ENCODE data around the gene SUMF1. TPM values are rescaled to one million over a fixed set of nuclear protein-coding genes. Genes with fewer than 3 reads are reported as not detected.

The SUMF1 gene
- total RNA-seq, 1 donor, result 94.5 TPM

DNA sequence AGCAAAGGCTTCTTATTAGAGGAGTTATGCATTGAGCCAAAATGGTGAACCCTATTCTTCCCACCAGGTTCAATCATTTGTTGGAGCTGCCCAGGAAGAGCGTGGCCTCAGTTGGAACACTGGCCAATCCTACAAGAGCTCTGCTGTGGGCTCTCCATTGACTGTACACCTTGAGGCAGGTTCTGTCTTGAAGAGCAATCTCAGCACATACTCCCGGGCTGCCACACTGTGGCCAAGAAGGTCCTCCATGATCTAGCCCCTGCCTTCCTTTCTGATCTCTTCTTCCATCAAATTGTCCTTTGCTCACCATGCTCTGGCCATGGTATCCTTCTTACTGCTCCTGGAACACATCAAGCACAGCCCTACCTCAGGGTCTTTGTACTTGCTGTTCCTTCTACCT is 5.7 kb upstream of the SUMF1 start:
- no peaks in the 10 kb centered on the region for H3K9me3 ChIP-seq (ENCODE audit: low read depth, low read length)
- H4K20me1 ChIP-seq (ENCODE audit: insufficient read depth, low read length), result no peaks in the 10 kb centered on the region
- no peak overlapping the region for H2AFZ ChIP-seq (ENCODE audit: low read length)
- no peak for DNase-seq (ENCODE audit: insufficient read length, low spot score, missing footprints)
- peaks cover 9% of the 10 kb centered on the region for H3K4me1 ChIP-seq (ENCODE audit: insufficient read depth, low read length)
- no peak for TF ChIP-seq CTCF (IDR thresholded peaks at IDR 0.05; ENCODE audit: extremely low read depth, low read depth, low read length)
- no peaks in the 10 kb centered on the region for H3K79me2 ChIP-seq (ENCODE audit: insufficient read depth, low read length)
- H3K27me3 ChIP-seq (ENCODE audit: insufficient read depth, low read length), result peaks cover 28% of the 10 kb centered on the region
- H3K4me2 ChIP-seq (ENCODE audit: insufficient read depth, low read length), result no peak overlapping the region
- H3K4me3 ChIP-seq (ENCODE audit: insufficient read depth, low read length), result no peak overlapping the region
- H3K36me3 ChIP-seq (ENCODE audit: insufficient read depth, low read length), result no peaks in the 10 kb centered on the region
- H3K27ac ChIP-seq (ENCODE audit: low read depth, low read length), result no peak overlapping the region

DNA sequence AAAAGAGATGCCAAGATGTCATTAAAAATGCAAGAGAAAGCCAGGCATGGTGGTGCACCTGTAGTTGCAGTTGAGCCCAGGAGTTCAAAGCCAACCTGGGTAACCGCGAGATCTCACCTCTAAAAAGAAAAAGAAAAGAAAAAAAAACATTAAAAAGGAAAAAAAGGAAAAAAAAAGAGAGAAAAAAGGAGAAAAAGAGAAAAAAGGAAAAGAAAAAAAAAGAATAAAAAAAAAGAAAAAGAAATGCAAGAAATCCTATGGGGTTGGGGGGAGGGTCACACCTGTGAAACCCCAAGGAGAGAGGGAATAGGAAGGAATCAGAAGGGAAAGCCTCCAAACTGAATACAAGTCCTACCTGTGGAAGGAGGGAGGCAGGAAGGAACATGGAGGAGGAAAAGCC is 5.2 kb upstream of the SUMF1 start:
- H3K27ac ChIP-seq (ENCODE audit: low read depth, low read length), result no peak overlapping the region
- no peak for TF ChIP-seq CTCF (IDR thresholded peaks at IDR 0.05; ENCODE audit: extremely low read depth, low read depth, low read length)
- H2AFZ ChIP-seq (ENCODE audit: low read length), result no peak overlapping the region
- no peak for DNase-seq (ENCODE audit: insufficient read length, low spot score, missing footprints)
- H3K4me2 ChIP-seq (ENCODE audit: insufficient read depth, low read length), result no peak overlapping the region
- H3K4me3 ChIP-seq (ENCODE audit: insufficient read depth, low read length), result no peak overlapping the region
- peaks cover 13% of the 10 kb centered on the region for H3K4me1 ChIP-seq (ENCODE audit: insufficient read depth, low read length)
- no peaks in the 10 kb centered on the region for H4K20me1 ChIP-seq (ENCODE audit: insufficient read depth, low read length)
- H3K36me3 ChIP-seq (ENCODE audit: insufficient read depth, low read length), result no peaks in the 10 kb centered on the region
- peaks cover 28% of the 10 kb centered on the region for H3K27me3 ChIP-seq (ENCODE audit: insufficient read depth, low read length)
- no peaks in the 10 kb centered on the region for H3K79me2 ChIP-seq (ENCODE audit: insufficient read depth, low read length)
- H3K9me3 ChIP-seq (ENCODE audit: low read depth, low read length), result no peaks in the 10 kb centered on the region

DNA sequence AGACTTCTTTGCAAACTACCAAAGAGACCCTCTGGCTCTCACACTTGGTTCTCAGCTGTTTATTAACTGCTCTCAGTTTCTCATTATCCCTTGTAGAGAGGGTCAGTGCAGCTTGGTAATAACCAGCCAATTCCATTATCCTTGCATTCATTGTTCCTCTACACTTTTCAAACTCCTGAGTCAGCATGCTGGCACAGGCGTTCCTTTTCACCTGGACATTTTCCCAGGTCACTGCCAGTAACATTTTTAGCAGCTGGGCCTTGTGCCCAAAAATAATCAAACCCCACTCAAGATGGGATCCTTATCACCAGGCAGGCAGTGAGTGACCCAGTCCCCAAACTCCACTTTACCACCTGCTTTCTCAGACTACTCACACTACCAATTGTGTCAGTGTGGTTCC is 4.8 kb upstream of the SUMF1 start:
- TF ChIP-seq CTCF (IDR thresholded peaks at IDR 0.05; ENCODE audit: extremely low read depth, low read depth, low read length), result no peak
- Histone ChIP-seq H4K20me1 (ENCODE audit: insufficient read depth, low read length) (no peaks in the 10 kb centered on the region), H3K4me1 (ENCODE audit: insufficient read depth, low read length) (peaks cover 15% of the 10 kb centered on the region), H3K4me2 (ENCODE audit: insufficient read depth, low read length) (no peak overlapping the region), H3K27ac (ENCODE audit: low read depth, low read length) (no peak overlapping the region), H3K27me3 (ENCODE audit: insufficient read depth, low read length) (peaks cover 28% of the 10 kb centered on the region), H3K9me3 (ENCODE audit: low read depth, low read length) (no peaks in the 10 kb centered on the region), H3K4me3 (ENCODE audit: insufficient read depth, low read length) (no peak overlapping the region), H3K79me2 (ENCODE audit: insufficient read depth, low read length) (peaks cover 2% of the 10 kb centered on the region), H2AFZ (ENCODE audit: low read length) (no peak overlapping the region), H3K36me3 (ENCODE audit: insufficient read depth, low read length) (no peaks in the 10 kb centered on the region)
- peak; percentile 34 for DNase-seq (ENCODE audit: insufficient read length, low spot score, missing footprints)

- Histone ChIP-seq H4K20me1 (ENCODE audit: insufficient read depth, low read length) (no peaks in the 10 kb centered on the region), H3K27me3 (ENCODE audit: insufficient read depth, low read length) (peaks cover 19% of the 10 kb centered on the region), H2AFZ (ENCODE audit: low read length) (peak overlapping the region; percentile 98), H3K27ac (ENCODE audit: low read depth, low read length) (peak overlapping the region; percentile 77), H3K79me2 (ENCODE audit: insufficient read depth, low read length) (peaks cover 9% of the 10 kb centered on the region), H3K9me3 (ENCODE audit: low read depth, low read length) (no peaks in the 10 kb centered on the region), H3K4me3 (ENCODE audit: insufficient read depth, low read length) (peak overlapping the region; percentile 89), H3K36me3 (ENCODE audit: insufficient read depth, low read length) (no peaks in the 10 kb centered on the region), H3K4me2 (ENCODE audit: insufficient read depth, low read length) (peak overlapping the region; percentile 97), H3K4me1 (ENCODE audit: insufficient read depth, low read length) (peaks cover 11% of the 10 kb centered on the region)
- no peak for TF ChIP-seq CTCF (IDR thresholded peaks at IDR 0.05; ENCODE audit: extremely low read depth, low read depth, low read length)
- no peak for DNase-seq (ENCODE audit: insufficient read length, low spot score, missing footprints)
Observed at GRCh38 chr3:4467522-4467867, 426 bp upstream of the SUMF1 start.
